ENCODE data around the gene JAK1. TPM values are rescaled to one million over a fixed set of nuclear protein-coding genes. Genes with fewer than 3 reads are reported as not detected.

JAK1 gene
- total and polyA plus RNA-seq, 2 donors (not counting 3 experiments of a cell fraction or from before 2014, with no cell fraction given) = 68.8 to 177 TPM

GRCh38 chr1:64936956-64937355 is 29.4 kb downstream of the JAK1 start:
- Histone ChIP-seq H3K9ac (replicated peaks; ENCODE audit: extremely low read depth, insufficient read depth, low read length) (no peak overlapping the region), H3K79me2 (ENCODE audit: control insufficient read depth, insufficient read depth, low read length) (peaks cover 92% of the 10 kb centered on the region), H3K4me3 (replicated peaks in 1 of 3; ENCODE audit: insufficient read depth in 1 of 3, low read depth in 1 of 3, low read length in 3 of 3) (no peak overlapping the region), H4K20me1 (replicated peaks; ENCODE audit: control insufficient read depth, extremely low read depth, insufficient read depth, low read length) (peaks cover 6% of the 10 kb centered on the region), H3K9me3 (replicated peaks; ENCODE audit: control insufficient read depth, insufficient read depth, low read length) (no peaks in the 10 kb centered on the region), H3K27me3 (ENCODE audit: control insufficient read depth in 2 of 2, insufficient read depth in 2 of 2, low read length in 2 of 2) (no peaks in the 10 kb centered on the region), H3K9me1 (replicated peaks; ENCODE audit: control insufficient read depth, extremely low read depth, insufficient read depth, low read length) (no peaks in the 10 kb centered on the region), H3K27ac (ENCODE audit: insufficient read depth, low read depth, low read length) (no peak overlapping the region), H3K4me2 (ENCODE audit: insufficient read depth, low read length) (no peak overlapping the region), H3K36me3 (ENCODE audit: control insufficient read depth in 2 of 2, extremely low read depth in 1 of 2, insufficient read depth in 2 of 2, low read length in 2 of 2) (no peaks in the 10 kb centered on the region), H3K4me1 (ENCODE audit: control insufficient read depth, extremely low read depth, insufficient read depth, low read length) (peaks cover 25% of the 10 kb centered on the region), H2AFZ (ENCODE audit: low read depth, low read length) (no peak overlapping the region)
- DNase-seq (ENCODE audit: low read depth, low spot score) = no peak
- dilution Hi-C loops (cut with MboI; ENCODE audit: extremely low pct_ligation_motif_present, low sequenced_read_pairs) (no loop called here), intact Hi-C loops (cut with micrococcal nuclease) (no loop called here)
- ChIA-PET POLR2A (no interaction called here), CTCF (no interaction called here)
- TF ChIP-seq MAX (IDR thresholded peaks at IDR 0.05; ENCODE audit: insufficient read depth, insufficient read length) (no peak), FOS (IDR thresholded peaks at IDR 0.05; ENCODE audit: borderline replicate concordance, insufficient read depth, low read length) (no peak), POLR2A (IDR thresholded peaks at IDR 0.05; ENCODE audit: low read depth, low read length) (no peak), POLR2AphosphoS5 (IDR thresholded peaks at IDR 0.05; ENCODE audit: insufficient read depth, low read depth, low read length) (no peak), EZH2 (IDR thresholded peaks at IDR 0.05; ENCODE audit: borderline replicate concordance, low read depth, low read length, severe bottlenecking) (no peak), JUN (IDR thresholded peaks at IDR 0.05; ENCODE audit: borderline replicate concordance, insufficient read depth, insufficient read length, low read depth) (no peak), MYC (IDR thresholded peaks at IDR 0.05; ENCODE audit: low read depth, low read length) (no peak), GATA2 (IDR thresholded peaks at IDR 0.05; ENCODE audit: insufficient read depth, insufficient read length, low read depth, low read length) (no peak)
- TF ChIP-seq, protein P1, sequence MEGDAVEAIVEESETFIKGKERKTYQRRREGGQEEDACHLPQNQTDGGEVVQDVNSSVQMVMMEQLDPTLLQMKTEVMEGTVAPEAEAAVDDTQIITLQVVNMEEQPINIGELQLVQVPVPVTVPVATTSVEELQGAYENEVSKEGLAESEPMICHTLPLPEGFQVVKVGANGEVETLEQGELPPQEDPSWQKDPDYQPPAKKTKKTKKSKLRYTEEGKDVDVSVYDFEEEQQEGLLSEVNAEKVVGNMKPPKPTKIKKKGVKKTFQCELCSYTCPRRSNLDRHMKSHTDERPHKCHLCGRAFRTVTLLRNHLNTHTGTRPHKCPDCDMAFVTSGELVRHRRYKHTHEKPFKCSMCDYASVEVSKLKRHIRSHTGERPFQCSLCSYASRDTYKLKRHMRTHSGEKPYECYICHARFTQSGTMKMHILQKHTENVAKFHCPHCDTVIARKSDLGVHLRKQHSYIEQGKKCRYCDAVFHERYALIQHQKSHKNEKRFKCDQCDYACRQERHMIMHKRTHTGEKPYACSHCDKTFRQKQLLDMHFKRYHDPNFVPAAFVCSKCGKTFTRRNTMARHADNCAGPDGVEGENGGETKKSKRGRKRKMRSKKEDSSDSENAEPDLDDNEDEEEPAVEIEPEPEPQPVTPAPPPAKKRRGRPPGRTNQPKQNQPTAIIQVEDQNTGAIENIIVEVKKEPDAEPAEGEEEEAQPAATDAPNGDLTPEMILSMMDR (IDR thresholded peaks at IDR 0.05; ENCODE audit: extremely low read depth in 1 of 2, insufficient read depth in 1 of 2, low read depth in 1 of 2, low read length in 2 of 2) = no peak
- no TSS peak for BruUV-seq (replicated peaks)
- FAIRE-seq = no peak

Measured in endothelial cell of umbilical vein (primary cell).